WTC11 (cell line): Measurements from ENCODE around the gene PRICKLE3.

Experiments used
- CBFB ChIP-seq: sonication (generic); formaldehyde crosslinking; IDR thresholded peaks from 2 replicates; pipeline ENCODE4 v1.8.1; 2022; ENCODE audit warnings: mild to moderate bottlenecking, low read depth, missing genetic modification reagents
- CREB1 ChIP-seq: sonication (generic); formaldehyde crosslinking; IDR thresholded peaks from 2 replicates; pipeline ENCODE4 v1.8.0; 2023; ENCODE audit warnings: mild to moderate bottlenecking, missing genetic modification reagents
- CTCF ChIP-seq: fragments of 200-600 bp; IDR thresholded peaks from 2 replicates; pipeline ENCODE4 v1.8.0; 2022; ENCODE audit warnings: antibody characterized with exemption
- FOXK1 ChIP-seq: sonication (generic); formaldehyde crosslinking; IDR thresholded peaks from 2 replicates; pipeline ENCODE4 v1.8.0; 2022; ENCODE audit warnings: mild to moderate bottlenecking, moderate library complexity, missing genetic modification reagents
- MAX ChIP-seq: sonication (generic); formaldehyde crosslinking; IDR thresholded peaks from 2 replicates; pipeline ENCODE4 v1.8.0; 2022; ENCODE audit warnings: mild to moderate bottlenecking, missing genetic modification reagents
- NFYB ChIP-seq: sonication (generic); formaldehyde crosslinking; conservative IDR thresholded peaks from 2 replicates; pipeline ENCODE4 v1.8.0; 2022; ENCODE audit warnings: low read depth, missing genetic modification reagents
- RELA ChIP-seq: sonication (generic); formaldehyde crosslinking; IDR thresholded peaks from 2 replicates; pipeline ENCODE4 v1.8.1; 2022; ENCODE audit warnings: missing genetic modification reagents, mild to moderate bottlenecking, borderline replicate concordance
- USF2 ChIP-seq: sonication (generic); formaldehyde crosslinking; IDR thresholded peaks from 2 replicates; pipeline ENCODE4 v1.8.1; 2023; ENCODE audit warnings: mild to moderate bottlenecking, missing genetic modification reagents, moderate library complexity
- ZBTB43 ChIP-seq: sonication (generic); formaldehyde crosslinking; IDR thresholded peaks from 2 replicates; pipeline ENCODE4 v1.8.1; 2023; ENCODE audit warnings: mild to moderate bottlenecking, missing genetic modification reagents

- TF ChIP-seq CTCF = no peak
- TF ChIP-seq NFYB (CRISPR knock-in tag) = no peak
- TF ChIP-seq FOXK1 (CRISPR knock-in tag) = no peak
- no peak for TF ChIP-seq CBFB (CRISPR knock-in tag)
- no peak for TF ChIP-seq CREB1 (CRISPR knock-in tag)
- no peak for TF ChIP-seq USF2 (CRISPR knock-in tag)
- no peak for TF ChIP-seq RELA (CRISPR knock-in tag)
- TF ChIP-seq MAX (CRISPR knock-in tag) = no peak
- no peak for TF ChIP-seq ZBTB43
Observed at GRCh38 chrX:49184294-49185281, 1.6 kb downstream of the PRICKLE3 start.
